8988T (cell line): ENCODE measurements around the gene CORO1C.
A peak's percentile ranks its signal among the peaks of the same experiment; 100 is the strongest.
"Not testable (repeated sequence)": the region's sequence is repeated elsewhere in the genome, so short reads cannot be mapped to it uniquely, and the experiment has no call there.

Source experiments
- DNase-seq: peaks from one replicate; pipeline ENCODE4 v3.0.0; 2011

CORO1C gene

DNA sequence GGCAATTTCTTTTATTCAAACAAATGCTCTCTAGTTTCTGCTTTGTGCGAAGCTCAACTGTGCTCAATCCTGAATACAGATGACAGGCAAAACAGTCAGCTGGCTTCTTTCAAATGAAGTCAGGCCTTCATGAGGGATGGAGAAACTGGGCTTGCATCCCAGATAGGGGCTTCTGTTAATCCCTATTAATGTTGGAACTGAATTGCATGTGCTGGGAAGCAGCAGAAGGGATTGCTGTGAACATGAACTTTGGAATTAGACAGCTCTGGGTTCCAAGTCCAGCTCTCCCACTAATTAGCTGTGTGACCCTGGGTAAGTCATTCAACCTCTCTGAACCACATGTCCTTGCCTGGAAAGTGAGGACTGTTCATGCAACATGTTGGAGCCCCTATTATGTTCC is 21.1 kb upstream of the CORO1C start:
- DNase-seq: no peak

DNA sequence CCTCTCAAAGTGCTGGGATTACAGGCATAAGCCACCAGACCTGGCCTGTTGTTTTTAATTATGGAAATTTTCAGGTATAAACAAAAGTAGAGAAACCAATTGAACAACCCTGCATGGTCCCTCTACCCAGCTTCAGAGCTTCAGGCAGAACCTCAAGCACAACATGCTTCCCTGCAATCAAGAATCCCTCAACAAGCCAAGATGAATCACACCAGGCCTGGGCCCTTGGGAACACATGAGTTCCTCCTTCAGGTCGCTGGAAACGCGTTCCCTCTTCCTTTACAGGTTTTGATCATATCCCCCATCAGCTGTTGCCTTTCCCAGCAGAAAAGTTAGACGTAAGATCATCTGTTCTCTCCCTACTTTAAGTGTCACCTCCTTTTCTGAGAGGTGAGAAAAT is 20.5 kb upstream of the CORO1C start:
- no peak for DNase-seq

DNA sequence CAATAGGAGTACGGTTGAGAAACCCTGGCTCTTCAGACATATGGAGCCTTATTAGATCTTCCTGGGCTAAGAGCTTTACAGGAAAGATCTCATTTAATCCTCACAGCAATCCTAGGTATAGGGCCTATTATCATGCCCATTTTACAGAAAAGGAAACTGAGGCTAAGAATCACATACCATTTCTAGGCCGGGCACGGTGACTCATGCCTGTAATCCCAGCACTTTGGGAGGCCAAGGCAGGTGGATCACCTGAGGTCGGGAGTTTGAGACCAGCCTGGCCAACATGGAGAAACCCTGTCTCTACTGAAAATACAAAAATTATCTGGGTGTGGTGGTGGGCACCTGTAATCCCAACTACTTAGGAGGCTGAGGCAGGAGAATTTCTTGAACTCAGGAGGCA is 19.7 kb upstream of the CORO1C start:
- not testable (repeated sequence) for DNase-seq

DNA sequence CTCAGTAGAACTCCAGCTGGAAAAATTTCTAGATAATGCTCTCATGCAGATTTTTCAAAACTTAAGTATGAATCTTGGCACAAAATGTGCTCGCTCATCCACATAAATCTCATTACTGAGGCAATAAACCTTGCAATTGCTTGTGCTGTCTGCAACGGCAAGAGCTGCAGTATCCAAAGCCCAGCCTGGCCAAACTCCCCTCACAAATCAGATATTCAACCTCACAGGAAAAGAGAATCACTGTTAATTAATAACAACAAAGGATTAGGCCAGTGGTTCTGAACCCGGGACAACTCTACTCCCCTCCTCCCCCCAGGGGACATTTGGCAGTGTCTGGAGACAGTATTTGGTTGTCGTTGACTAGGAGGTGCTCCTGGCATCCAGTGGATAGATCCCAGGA is 19.2 kb upstream of the CORO1C start:
- no peak for DNase-seq

DNA sequence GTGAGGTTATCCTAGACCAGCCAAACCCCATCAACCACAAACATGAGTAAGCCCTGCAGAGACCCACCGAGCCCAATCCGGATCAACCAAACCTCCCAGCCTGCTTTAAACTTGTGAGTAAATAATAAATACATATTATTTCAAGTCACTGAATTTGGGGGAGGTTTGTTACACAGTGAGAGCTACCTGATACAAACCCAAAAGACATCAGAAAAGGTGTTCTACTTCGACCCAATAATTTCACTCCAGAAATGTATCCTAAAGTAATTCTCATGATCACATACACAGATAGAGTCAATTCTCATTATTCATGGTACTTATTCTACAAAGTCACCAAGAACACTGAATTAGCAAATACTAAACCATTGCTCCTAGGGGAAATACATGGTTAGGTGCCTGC is 16.2 kb upstream of the CORO1C start:
- no peak for DNase-seq

DNA sequence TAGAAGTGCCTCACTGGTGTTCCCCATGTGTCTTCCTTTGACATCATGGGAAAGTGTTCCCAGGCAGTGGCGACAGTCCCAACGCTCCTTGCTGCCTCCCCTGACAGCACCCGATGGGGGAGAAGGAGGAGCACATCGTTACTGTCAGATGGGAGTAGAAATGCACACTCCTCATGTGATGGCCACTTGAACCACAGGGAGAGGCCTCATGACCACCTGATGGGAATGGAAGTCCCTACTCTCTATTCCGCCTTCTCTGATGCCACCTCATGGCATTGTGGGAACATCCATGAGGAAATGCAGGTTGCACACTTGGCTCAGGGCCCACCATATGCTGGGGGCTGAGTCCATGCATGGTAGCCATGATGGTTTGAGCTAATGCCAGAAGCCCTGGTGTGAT is 14.3 kb upstream of the CORO1C start:
- no peak for DNase-seq

DNA sequence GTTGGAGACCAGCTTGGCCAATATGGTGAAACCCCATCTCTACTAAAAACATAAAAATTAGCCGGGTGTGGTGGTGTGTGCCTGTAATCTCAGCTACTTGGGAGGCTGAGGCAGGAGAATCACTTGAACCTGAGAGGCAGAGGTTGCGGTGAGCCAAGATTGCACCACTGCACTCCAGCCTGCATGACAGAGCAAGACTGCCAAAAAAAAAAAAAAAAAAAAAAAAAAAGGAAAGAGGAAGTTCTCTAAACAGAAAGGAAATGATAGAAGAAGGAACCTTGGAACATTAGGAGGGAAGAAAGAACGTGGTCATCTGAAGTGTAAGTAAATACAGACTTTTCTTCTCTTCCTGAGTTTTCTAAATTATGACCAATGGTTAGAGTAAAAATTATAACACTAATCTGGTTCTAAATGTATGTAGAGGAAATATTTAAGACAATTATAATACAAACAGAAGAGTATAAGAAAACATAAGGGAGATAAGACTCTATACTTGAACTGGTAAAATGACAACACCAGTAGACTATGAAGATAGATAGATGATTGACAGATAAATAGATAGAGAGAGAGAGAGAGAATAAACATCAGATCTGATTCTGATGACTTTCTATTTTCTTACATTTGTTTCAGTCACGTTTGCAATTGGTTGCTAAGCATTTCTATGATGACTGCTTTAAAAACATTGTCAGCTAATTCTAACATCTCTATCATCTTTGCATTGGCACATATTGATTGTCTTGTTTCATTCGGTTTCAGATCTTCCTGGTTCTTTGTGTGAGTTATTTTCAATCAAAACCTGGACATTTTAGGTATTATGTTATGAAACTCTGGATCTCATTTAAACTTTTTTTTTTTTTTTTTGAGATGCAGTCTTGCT is 12.9 kb upstream of the CORO1C start:
- DNase-seq: no peak

DNA sequence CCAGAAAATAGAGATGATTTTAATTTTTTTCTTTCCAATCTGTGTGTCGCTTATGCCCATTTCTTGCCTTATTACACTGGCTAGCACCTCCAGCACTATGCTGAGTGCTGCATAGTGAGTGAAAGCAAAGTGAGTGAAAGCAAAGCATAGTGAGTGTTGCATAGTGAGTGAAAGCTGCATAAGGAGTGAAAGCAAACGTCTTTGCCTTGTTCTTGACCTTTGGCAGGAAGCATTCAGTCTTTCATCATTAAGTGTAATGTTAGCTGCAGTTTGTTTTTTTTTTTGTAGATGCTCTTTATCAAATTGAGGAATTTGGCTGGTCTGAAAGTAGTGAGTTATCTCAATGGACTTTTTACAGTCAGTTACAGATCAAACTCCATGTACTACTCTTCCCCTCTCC is 6.9 kb upstream of the CORO1C start:
- DNase-seq: no peak

DNA sequence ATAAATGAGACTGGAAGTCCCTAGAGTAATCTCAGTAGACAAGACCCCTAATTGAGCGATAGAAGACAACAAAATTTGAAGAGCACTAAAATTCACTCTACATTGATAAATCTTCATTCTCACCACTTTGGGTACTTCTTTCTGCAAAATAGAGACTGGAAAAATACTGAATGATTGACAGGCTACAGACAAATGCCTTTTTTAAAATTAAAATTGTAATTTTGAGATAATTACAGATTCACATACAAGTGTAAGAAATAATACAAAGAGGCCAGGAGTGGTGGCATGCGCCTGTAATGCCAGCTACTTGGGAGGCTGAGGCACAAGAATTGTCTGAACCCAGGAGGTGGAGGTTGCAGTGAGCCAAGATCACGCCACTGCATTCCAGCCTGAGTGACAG is 4.5 kb upstream of the CORO1C start:
- DNase-seq: no peak

DNA sequence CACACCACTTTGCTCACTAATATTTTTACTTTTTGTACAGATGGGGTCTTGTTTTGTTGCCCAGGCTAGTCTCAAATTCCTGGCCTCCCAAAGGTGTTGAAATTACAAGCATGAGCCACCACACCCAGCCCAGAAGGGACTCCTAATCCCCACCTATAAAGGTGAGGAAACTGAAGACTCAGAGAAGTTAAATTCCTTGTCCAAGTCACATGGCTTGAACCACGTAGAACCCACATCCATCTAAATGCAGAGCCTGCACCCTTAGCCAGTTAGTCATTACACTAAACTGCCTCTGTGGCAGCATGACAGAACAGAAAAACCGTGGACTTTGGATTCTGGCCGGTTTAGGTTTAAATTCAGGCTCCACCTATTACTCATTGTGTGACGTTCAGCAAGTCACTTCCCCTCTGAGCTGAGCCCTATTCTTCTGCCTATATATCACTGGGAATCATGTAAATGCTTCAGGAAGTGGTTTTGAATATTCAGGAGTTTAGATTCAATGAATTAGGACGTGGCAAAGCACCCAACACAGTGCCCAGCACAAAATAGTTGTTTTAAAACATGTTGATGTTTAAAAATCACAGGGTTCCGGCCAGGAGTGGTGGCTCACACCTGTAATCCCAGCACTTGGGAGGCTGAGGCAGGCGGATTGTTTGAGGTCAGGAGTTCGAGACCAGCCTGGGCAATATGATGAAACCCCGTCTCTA is 3.0 kb upstream of the CORO1C start:
- DNase-seq: peak; percentile 50

DNA sequence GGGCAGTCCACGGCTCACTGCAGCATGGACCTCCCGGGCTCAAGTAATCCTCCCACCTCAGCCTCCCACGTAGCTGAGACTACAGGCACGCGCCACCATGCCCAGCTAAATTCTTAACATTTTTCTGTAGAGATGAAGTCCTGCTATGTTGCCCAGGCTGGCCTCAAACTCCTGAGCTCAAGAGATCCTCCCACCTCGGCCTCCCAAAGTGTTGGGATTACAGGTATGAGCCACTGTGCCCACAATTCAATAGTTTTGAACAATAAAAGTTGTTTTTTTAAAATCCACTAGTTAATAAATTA is 1.9 kb upstream of the CORO1C start:
- not testable (repeated sequence) for DNase-seq

DNA sequence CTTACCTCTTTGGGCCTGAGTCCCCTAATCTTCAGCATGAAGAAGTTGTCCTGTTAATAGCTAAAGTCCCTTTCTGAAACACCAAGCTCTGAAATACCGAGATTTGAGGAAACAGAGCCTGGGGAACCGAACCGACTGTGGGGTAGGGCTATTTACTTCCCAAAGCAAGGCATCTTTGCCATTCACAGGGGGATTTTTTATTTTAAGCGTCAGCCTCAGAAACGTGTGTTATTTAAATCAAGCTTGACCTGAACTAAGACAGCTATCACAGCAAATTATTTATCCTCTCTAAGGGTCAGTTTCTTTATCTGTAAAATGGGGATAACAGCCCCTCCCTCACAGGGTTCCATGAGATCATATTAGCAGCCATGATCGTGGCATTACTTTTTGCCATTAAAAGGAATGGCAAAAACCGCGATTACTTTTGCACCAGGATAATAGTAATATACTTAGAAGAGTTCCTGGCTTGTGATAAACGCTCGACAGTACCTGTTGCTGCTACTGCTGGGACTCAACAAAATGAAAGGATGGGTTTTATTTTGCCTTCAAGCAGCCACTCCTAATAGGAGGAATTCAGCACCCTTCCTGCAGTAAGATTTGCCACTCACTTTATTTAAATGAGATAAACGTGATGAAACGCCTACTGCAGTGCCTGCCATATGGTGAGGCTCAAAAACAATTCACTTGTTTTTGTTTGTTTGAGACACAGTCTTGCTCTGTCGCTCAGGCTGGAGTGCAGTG is 1.3 kb upstream of the CORO1C start:
- no peak for DNase-seq

DNA sequence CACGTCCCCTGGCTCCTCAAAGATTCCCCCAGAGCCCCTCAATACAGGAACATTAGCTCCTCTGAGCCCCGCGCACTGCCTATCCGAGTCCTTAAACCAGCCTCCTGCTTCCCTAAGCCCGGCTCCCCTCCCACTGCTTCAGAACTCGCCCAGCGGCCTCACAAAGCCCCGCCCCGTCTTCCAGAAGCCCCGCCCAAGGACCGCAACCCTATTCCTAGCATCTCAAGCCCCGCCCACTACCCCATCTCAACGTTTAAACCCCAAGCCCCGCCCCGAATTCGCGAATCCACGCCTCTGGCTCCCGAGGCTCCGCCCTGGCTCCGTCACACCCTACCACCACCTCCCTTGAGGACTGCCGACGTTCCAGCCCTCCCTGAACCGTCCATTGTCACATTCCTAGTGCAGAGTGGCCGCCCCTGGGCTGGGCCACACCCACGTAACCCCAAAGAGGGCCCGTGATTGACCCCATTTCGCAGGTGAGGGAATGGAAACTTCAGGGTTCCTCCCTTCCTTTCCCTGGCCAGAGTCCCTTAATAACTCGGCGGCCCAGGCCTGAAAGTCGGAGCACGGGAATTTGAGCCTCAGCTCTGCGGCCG is 646 bp upstream of the CORO1C start:
- DNase-seq: peak; percentile 90

DNA sequence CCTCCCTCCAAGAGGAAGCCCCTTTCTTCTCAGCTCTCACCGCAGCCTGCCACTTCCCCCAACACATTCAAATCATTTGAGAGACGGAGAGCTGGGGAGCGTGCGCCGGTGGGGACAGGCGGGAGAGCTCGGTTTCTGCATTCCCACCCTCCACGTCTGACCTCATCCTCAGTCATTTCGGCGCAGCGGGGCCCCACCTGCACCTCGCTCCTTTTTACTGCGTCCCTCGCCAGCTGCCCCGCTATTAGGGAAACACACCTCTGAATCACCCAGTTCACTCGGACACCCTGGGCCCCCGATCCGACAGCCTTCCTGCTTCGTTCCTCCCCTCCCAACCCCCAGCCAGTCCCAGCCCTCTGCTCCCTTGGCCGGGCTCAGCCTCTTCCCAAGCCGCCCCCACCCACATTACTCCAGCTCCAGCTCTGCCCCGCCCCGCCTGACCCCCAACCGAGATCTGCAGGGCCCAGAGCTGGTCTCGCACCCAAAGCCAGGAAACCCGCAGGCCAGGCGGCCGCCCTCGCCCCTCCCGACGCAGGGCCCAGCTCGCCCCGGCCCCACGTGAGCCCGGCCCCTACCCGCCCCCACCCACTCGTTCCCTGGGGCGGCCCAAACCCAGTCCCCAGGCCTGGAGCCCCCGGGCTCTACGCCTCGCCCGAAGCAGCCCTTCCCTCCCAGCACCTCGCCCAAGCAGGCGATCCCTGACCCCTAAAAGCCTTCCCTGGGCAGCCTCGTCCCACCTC is 783 bp downstream of the CORO1C start:
- DNase-seq: peak; percentile 68

DNA sequence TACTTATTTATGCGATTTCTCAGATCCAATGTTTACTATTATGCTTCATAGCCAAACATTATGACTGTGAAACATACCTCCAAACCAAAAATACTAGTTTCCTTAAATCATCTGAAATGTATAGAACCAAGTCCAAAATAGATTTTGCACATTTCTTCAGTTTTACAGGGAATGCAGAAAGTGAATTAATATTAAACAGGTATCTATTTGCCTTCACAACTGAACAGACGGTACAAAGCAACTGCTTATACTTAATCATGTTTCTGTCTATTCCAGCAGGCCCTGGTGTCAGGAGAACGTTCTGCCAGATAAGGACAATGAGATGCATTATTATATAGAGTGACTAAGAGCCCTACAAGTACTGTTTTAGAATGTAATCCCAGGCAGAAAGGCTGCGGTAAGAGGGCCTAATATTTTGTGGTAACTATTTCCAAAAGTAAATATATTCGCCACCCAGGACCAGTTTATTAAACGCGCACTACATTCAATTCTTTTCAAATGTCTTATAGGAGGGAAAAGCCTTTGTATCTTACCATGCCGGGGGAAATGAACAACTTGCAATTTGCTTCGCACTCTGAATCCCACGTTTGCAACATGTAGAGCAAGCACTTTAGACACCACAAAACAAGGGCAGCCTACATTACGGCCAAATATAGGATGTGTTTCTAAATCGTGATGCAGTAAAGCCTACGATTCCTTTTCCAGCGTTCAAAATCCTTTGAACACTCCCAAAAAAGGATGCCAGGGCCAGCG is 1.5 kb downstream of the CORO1C start:
- DNase-seq: no peak

DNA sequence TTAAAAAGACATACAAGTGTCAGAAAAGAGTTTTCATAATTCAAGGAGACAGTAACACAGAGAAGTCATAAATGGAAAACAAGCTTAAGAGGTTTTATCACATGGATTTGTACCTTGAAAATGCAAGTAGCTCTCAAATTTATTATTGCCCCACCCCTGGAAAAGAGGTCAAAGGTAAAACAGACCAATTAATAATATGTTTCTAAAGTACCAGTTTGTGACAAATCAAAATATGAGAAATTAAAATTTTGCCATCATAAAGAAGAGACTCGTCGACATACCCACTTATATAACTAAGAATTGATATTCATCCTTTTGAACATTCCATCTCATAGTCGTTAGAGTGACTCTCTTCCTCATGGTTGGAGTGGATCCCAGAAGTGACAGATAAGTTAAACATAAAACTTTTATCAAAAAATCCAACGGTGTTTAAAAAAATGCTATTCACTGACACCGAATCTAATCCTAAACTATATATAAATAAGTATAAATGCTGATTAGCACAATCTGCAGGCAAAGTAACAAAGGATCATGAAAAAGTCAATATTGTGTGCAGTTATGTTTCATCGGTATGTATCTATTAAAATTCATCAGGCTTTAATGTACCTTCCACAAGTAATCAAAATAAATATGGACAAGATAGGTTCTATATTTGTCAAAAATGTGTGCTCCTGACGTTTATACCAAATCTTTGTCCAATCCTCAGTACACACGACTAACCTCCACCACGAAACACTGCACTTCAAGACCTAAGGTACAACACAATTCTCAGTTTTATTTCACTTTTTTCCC is 2.3 kb downstream of the CORO1C start:
- DNase-seq: no peak

DNA sequence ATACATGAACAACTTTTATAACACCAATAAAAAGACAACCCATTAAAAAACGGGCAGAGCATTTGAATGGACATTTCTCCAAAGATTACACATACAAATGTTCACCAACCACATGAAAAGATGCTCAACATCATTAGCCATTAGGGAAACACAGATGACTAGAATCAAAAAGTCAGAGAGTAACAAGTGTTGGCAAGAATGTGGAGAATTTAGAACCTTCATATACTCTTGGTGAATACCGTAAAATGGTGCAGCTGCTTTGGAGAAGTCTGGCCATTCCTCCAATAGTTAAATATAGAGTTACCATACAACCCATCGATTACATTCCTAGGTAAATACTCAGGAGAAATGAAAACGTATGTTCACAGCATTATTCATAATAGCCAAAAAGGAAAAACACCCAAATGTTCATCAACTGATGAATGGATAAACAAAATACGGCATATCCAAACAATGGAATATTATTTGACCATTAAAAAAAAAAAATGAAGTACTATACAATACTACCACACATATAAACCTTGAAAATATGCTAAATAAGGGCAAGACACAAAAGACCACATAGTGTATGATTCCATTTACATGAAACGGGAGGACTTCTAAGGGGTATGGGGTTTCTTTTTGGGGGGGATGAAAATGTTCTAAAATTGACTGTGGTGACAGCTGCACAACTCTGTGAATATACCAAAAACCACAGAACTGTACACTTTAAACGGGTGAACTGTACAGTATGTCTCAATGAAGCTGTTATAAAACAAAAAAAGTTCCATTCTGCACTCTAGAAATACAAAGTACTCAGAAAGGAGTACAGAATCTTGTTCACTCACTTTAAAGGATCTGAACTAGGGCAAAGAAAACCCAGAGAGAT is 3.2 kb downstream of the CORO1C start:
- no peak for DNase-seq

DNA sequence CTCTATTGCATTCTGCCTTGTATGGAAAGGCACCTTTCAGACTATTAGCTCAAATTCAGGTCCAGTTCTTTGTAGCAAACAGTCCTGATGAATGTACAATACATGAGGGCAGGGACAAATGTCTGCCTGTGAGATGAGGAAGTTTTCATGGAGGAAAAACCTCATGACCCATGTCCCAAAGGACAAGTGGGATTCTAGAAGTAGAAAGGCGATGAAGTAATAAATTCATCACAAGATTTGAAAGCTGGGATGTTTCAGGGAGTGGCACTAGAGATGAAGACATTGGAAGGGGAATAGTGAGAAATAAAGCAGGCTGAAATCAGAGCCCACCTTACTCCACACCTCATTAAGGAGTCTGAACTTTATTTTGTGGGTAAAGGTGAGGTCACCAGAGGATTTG is 4.2 kb downstream of the CORO1C start:
- no peak for DNase-seq

DNA sequence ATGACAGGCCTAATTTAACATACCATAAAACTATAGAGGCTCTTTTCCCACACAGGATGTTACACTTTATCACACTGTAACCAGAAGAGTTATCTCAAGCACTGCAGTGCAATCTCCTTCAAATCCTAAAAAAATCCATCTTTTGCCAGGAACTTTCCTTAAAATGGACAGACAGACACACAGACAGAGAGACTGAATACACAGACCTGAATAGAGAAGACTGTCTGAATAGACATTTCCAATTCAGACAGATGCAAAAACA is 6.5 kb downstream of the CORO1C start:
- no peak for DNase-seq
